HG02588 (cell line): ENCODE measurements around the gene CTNNA1.
"Not testable (repeated sequence)": the region's sequence is repeated elsewhere in the genome, so short reads cannot be mapped to it uniquely, and the experiment has no call there.

Experiments used
- ATAC-seq: cut with Tn5 transposase; IDR thresholded peaks from one replicate; pipeline ENCODE4 v1.9.1; 2021; ENCODE audit warnings: mild to moderate bottlenecking, moderate library complexity; ENCODE audit not compliant: unreplicated experiment

The CTNNA1 gene

DNA sequence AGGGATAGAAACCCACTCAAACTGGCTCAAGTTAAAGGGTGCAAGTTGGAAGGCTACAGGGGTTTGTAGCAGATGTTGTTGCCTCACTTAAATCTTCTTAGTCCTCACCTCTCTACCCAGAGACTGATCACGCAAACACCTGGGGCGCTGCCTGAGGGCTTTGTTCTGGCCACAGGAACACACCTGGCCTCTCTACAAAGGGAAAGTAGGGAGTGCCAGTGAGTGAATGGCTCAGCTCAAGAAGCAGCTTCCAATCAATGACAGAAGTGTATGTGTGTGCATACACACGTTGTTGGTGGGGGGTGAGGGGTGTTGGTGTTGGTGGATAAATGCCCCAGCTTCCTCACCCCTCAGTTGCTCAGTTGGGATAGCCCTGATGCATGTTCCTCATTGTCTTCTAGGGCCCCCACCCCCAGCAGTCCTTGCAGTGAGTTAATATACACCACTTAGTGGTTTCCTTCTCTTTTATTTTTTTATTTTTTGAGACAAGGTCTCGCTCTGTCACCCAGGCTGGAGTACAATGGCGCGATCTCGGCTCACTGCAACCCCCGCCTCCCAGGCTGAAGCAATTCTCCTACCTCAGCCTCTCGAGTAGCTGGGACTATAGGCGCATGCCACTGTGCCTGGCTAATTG lies 30.6 kb upstream of the CTNNA1 start:
- ATAC-seq = no peak

DNA sequence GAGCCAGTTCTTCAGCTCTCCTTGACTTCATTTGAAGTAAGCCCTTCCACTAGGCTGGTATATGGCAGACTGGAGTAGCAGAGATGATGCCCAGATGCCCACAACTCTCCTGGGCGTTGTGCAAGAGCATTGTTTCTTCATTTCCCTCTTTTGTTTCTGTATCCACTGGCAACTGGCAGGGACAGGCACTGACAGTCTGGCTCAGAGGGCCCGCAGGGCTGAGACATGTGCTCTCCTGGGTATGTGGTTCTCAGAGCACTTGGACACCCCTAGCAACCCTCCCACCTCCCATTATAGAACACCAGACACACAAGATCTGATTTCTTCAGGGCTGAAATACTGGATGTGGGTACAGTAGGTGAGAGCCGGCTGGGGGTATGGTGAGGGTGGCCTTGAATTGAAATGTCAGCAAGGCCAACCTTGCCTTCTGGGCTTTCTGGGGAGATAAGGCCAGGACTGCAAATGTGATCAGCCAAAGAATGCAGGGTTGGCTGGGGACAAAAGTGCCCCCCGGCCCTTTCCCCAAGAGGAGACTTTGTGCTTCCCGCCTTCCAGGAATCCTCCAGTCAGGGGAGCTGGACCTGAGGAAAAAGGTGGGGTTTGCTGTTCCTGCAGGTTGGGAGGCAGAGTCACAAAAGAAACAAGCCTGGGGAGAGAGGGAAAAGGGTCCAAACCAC lies 28.6 kb upstream of the CTNNA1 start:
- no peak for ATAC-seq

DNA sequence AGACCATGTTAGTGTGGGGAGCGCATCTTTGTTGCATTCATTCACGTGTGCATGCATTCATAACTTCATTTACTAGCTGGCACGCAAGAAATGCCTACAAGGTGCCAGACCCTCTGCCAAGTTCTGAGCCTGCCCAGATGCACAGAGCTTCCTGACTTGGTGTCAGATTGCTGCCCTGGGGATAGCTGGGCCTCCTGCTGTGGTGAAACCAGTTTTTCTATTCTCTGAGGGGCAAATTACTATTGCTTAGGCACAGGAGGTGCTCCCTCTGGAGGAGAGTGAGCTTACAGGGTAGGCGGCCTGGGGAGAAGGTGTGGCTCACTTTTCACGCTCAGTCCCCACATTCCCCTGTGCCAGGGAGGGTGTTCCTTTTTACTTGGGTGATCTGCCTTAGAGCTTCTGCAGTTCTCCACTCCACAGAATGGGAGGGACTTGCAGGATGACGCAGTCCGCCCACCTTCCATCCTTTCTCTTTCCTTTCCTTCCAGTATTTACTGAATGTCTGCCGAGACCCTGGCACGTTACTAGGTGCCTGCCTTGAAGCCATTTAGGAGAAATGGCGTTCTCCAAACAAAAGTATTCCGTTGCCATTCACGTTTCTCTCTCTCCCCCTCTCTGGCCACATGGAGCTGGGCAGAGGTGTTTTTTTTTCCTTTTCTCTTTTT lies 27.9 kb upstream of the CTNNA1 start:
- ATAC-seq = no peak

DNA sequence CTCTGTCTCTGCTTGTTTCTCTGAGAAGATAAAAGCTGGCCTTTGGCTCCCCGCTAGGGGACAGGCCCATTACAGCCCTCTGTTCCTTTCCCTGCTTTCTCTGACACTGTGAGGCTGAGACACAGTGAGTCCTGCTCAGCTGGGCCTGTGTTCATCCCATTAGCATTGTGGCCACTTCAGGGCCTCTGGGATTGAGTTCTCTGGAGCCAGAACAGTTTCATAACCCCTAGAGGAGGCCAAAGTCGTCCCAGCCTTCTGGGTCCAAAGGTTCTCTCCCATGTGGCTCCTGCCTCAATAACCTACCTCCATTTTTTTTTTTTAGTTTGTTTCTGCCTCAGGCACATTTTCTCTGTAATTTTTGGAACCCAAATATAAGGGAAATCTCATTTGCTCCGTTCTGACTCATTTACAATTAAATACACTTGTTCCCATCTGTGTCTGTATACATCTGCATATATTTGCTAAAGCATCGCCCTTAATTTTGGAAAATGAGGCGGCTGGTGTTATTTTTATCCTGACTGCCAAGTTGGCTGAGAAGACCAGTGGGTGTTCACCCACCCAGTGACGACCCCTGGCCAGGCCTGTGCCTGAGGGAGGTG lies 27.3 kb upstream of the CTNNA1 start:
- ATAC-seq = no peak

DNA sequence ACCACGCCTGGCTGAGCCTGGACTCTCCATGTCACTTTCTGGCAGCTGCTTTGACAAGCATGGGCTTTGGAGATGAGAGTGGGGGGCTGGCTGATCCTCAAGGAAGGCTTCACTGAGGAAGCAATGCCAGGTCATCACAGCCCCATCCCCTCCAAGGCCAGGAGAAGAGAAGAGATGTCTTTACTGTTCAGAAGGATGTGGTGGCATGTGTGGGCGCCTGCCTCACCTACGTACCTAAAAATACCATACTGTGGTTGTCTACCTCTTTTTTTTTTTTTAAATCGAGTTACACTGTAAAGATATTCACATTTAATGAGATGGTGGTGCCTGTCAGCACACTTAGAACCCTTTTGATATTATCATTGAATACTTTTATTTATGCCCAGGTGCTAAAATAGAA lies 26.4 kb upstream of the CTNNA1 start:
- ATAC-seq = no peak

DNA sequence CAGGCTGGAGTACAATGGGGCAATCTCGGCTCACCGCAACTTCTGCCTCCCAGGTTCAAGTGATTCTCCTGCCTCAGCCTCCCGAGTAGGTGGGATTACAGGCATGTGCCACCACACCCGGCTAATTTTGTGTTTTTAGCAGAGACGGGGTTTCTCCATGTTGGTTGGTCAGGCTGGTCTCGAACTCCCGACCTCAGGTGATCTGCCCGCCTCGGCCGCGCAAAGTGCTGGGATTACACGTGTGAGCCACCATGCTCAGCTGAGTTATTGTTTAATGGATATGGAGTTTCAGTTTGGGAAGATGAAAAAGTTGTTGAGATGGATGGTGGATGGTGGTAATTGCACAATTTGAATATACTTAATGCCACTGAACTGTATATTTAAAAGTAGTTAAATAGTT lies 22.7 kb upstream of the CTNNA1 start:
- not testable (repeated sequence) for ATAC-seq

DNA sequence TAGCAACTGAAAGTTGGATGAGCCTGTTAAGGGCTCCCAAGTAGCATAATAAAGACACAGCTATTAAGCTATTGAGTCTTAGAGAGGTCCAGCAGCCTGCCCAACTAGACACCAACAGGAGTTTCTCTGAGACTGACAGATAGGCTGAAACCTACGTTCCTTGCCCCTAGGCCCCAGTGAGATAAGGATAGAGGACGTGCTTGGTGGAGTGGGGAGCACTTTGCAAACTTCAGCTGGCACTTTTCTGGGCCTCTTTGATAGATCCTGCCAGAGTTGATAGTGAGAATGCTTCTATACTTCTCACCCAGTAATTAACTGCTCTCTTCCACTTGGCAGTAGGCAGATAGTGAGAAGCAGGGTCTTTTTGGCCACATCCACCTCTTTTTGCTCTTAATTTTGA lies 20.8 kb upstream of the CTNNA1 start:
- ATAC-seq = no peak

DNA sequence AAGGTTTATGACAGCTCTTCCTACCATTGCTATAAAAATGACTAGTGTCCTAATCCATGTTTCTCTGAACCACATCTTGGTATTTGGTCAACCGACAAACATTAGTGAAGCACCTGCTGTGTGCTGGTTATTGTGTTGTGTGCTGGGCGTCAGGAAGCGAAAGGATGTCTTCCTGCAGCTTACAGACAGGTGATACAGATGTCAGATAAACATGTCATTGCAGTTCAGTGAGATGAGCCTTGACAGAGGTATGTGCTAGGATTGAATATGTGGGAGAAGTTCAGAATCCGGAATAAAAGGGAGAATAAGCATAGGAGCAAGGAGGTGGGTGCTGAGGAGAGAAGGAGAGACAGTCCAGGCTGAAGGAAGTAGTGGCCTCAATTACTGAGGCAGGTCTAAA lies 20.3 kb upstream of the CTNNA1 start:
- no peak for ATAC-seq

DNA sequence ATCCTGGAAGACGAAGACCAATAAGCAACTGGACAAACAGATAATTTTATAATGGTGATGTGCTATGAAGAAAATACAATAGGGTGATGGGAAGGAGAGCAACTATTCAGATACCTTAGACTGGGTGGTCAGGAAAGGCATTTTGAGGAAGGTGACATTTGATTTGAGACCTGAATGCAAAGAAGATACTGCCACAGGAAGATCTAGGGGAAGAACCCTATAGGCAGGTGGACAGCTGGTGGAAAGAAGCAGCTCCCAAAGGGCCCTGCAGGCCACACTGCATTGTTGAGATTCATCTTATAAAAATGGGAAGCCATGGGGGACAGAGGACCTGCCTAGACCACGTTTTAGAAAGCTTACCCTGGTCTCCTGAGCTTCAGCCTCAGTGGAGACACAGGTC lies 19.7 kb upstream of the CTNNA1 start:
- ATAC-seq = no peak

DNA sequence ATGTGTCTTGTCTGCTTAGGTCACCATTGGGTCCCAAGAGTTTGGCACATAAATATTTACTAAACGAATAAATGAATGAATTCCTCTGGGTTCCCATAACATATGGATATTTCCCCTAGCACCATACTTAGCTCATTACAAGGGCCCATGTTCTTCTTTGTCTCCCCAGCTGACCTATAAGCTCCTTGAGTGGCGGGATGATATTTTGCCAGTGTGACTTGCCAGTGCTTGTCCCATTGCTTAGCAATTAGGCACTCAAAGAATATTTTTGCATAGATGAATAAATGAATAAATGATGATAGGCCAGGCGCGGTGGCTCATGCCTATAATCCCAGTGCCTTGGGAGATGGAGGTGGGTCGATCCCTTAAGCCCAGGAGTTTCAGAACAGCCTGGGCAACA lies 16.9 kb upstream of the CTNNA1 start:
- ATAC-seq = no peak

DNA sequence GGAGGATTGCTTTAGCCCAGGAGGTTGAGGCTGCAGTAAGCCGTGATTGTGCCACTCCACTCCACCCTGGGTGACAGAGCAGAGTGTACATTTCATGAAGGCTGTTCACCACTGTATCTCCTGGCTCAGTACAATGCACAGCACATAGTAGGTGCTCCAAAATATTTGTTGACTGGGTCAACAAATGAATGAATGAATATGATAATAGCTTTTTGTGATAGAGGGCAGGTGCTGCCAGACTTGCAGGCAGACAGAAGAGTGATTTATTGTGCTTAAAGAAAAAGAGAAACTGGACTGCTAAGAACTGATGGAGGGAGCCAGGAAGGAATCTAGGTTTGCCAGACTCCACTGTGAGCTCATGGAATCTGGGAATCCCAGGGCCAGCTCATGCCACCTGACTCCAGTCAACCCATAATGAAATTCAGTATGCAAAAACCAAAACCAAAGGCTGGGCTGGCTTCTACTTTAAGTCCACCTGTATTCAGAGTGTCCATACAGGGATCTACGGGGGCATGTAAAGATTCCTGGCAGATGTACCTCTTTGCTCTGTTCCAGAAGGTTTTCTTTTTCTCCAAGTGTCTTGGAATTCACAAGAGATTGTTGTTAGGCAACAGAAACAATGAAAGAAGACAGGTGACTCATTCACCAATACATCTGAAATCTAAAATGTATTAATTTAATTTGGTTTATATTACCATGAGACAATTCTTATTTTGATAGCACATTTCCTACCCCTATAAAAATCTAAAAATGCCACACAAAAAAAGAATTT lies 15.5 kb upstream of the CTNNA1 start:
- no peak for ATAC-seq

DNA sequence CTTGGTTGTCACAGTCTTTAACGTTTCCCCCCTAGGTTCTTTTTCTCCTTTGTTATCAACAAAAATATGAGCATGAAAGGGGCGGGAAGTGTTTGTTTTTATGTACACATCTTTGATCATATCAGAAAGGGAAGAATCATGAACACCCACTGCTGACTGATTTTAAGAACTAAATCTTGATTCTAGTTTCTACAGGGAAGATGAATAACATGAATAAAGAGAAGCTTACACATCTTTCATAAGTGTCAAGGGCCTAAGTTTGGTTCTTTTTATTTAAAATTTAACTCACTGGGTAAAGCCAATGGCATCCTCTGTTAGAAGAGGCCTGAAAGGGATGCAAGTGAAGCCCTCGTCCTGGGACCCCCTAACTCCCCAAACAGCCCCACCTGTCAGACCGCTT lies 14.8 kb upstream of the CTNNA1 start:
- no peak for ATAC-seq

DNA sequence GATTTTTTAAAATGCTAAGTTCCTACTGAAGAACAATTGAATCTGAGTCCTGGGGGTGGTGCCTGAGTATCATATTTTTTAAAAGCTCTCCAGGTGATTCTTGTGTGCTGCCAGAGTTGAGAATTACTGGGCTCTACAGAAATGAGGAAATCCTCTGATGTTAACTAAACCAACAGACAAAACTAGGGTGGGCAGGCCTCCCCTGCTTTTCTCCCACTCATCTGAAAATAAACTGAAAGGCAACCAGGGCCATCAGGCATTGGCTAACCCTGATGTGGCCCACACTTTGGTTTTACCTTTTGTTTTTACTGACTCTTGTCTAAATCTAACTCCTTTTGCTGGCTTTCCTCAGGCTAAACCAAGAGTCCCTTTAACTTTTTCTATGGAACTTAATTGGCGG lies 13.3 kb upstream of the CTNNA1 start:
- no peak for ATAC-seq

DNA sequence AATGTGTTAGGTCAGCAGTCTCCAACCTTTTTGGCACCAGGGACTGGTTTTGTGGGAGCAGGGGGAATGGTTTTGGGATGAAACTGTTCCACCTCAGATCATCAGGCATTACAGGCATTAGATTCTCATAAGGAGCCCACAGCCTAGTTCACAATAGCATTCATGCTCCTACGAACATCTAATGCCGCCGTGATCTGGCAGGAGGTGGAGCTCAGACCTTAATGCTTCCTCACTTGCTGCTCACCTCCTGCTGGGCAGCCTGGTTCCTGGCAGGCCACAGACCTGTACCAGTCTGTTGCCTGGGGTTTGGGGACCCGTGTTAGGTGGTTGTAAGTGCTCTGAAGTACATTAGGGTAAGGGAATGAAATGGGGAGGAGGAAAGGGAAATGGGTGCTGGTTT lies 9.7 kb upstream of the CTNNA1 start:
- no peak for ATAC-seq

DNA sequence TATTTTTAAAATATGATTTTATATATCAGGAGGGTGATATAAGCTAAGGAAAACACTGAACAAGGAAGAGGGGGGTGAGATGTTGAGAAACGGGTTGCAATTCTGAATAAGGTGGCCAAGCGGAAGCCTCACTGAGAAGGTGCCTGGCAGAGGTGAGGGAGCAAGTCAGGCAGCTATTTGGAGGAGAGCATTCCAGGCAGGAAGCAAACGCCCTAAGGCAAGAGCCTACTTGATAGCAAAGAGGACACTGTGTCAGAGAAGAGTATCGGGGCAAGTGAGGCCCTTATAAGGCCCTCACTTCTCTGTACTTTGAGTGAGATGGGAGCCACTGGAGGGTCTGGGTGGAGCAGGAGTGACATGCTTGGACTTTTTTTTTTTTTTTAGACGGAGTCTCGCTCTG lies 8.0 kb upstream of the CTNNA1 start:
- no peak for ATAC-seq

DNA sequence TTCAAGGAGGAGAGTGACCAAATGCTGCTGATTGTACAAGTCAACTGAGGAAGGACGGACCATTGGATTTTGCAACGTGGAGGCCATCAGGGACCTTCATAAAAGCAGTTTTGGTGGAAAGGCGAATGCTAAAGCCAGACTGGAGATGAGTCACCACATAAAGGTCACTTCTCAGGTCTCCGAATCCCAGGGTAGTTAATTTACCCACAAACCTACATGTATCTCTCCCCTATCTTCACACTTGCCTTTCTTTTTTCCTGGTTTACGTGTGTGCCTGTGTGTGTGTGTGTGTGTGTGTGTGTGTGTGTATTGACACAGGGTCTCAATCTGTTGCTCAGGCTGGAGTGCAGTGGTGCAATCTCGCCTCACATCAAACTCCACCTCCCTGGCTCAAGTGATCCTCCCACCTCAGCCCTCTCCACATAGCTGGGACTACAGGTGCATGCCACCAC lies 4.6 kb upstream of the CTNNA1 start:
- ATAC-seq = no peak

DNA sequence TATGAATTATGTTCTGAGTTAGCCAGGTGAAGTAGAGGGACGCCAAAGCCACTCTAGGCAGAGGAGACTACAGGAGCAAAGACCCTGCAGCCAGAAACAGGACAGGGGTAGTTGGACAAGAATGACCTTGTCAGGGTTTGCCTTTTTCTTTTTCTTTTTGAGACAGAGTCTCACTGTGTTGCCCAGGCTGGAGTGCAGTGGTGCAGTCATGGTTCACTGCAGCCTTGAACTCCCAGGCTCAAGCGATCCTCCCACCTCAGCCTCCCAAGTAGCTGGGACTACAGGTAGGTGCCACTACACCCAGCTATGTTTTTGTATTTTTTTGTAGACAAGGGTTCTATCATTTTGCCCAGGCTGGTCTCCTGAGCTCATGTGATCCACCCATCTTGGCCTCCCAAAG lies 1.9 kb upstream of the CTNNA1 start:
- not testable (repeated sequence) for ATAC-seq

DNA sequence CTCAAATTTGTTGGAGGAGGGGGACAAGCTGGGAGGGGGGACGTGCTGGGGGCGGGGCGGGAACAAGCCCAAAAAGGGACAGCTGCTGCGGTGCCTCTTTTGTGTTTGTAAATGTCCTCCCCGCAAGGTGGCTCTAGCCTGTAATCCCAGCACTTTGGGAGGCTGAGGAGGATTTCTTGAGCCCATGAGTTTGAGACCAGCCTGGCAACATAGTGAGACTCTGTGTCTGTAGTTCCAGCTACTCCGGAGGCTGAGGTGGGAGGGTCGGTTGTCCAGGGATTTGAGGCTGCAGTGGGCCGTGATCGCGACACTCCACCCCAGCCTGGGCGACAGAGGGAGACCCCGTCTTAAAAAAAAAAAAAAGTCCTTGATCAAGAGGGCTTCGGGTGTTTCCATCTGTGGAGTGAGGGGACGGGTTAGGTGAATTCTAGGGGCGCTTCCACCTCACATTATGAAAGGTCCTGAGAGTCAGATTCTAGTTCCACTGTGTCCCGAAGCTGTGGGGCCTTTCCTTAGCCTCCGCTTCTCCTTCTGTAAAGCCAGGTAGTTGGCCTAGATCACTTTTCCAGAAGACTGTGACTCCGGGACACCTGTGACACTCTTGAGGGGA lies 779 bp upstream of the CTNNA1 start:
- no peak for ATAC-seq

DNA sequence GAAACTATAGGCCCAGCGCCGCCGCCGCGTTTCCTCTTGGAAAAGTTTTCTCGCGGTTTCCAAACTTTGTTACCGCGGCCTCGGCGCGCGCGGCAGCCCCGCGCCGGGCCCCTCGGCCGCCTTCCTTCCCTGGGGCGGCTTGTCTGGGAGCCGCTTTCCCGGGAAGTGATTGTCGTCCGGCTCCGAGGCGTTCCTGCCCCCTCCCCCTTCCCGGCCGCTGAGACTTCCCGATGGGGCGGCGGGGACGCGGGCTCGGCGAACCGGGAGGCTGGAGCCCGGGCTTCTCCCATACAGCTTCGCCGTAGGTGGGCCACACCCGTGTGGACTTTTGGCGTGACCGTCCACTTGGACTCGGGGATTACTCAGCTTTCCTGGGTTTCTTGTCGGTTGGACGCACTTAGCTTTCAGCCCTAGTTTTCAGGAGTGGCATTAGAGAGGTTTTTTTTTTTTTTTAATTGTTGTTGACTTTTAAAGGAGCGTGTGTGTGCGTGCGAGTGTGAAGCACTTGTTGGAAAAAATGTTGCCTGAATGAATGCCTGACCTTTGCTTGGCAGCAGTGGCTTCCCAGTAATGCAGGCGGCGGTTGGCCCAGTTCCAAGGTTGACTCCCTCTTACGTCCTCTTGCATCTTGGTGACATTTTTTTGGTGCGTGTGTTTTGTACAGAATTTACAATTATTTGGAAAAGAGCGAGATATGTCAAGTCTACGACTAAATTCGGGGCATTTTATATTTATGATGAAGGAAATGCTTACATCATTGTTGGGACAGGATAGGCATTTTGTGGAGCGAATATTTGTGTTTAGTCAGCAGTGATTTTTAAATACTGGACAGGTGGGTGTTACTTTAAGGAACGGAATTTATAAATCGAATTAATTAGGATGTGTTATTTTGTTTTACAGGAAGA lies 821 bp downstream of the CTNNA1 start:
- peak; percentile 4 for ATAC-seq

DNA sequence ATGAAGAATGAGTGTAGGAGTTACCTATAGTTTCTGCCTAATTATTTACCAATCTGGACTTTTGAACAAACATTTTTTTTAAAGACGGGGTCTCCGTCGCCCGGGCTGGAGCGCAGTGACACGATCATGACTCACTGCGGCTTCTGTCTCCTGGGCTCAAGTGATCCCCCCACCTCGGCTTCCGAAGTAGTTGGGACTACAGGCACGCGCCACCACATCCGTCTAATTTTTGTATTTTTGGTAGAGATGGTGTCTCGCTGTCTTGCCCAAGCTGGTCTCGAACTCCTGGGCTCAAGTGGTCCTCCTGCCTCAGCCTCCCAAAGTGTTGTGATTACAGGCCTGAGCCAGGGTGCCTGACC lies 1.5 kb downstream of the CTNNA1 start:
- no peak for ATAC-seq
